Stimulated activated naive B cell treated with anti-CD40 and anti-IgM and Interleukin-4, amounts not matched to agents 10 μg/mL and 1 μg/mL and 100 μg/mL, for 72 hours (primary cell): Measurements from ENCODE around the gene PPIP5K2.
"Not testable (repeated sequence)": the region's sequence is repeated elsewhere in the genome, so short reads cannot be mapped to it uniquely, and the experiment has no call there.

Experiments used
- ATAC-seq, 2 donors: fragments of 150-1000 bp; cut with Tn5 transposase; replicated peaks; 2 replicates each; pipeline ENCODE4 v1.10.0; 2021; ENCODE audit warnings: moderate library complexity in 1 of 2
- DNase-seq: peaks from one replicate; pipeline ENCODE4 v3.0.0; 2021
- H3K27ac Mint-ChIP-seq: one replicate; pipeline ENCODE4 v1.8.0; 2022; ENCODE audit warnings: mild to moderate bottlenecking, mixed read lengths
- H3K27me3 Mint-ChIP-seq, 2 donors: one replicate each; pipeline ENCODE4 v1.8.0; 2022; ENCODE audit warnings: mixed read lengths in 2 of 2
- H3K36me3 Mint-ChIP-seq, 2 donors: one replicate each; pipeline ENCODE4 v1.8.0; 2022; ENCODE audit warnings: mixed read lengths in 2 of 2, mild to moderate bottlenecking in 1 of 2
- H3K4me1 Mint-ChIP-seq, 2 donors: one replicate each; pipeline ENCODE4 v1.8.0; 2022; ENCODE audit warnings: mixed read lengths in 2 of 2, mild to moderate bottlenecking in 1 of 2
- H3K4me3 Mint-ChIP-seq, 2 donors: one replicate each; pipeline ENCODE4 v1.8.0; 2022; ENCODE audit warnings: mild to moderate bottlenecking in 2 of 2, mixed read lengths in 2 of 2, moderate library complexity in 1 of 2
- H3K9me3 Mint-ChIP-seq, 2 donors: one replicate each; pipeline ENCODE4 v1.8.0; 2022; ENCODE audit warnings: mixed read lengths in 2 of 2, mild to moderate bottlenecking in 1 of 2

Gene PPIP5K2

GRCh38 chr5:103135461-103135860 is 15.4 kb downstream of the PPIP5K2 start:
- no peak overlapping the region for H3K4me3 Mint-ChIP-seq
- no peaks in the 10 kb centered on the region for H3K27me3 Mint-ChIP-seq
- peaks cover 18 to 23% of the 10 kb centered on the region in 2 donors for H3K36me3 Mint-ChIP-seq
- no peak for ATAC-seq
- no peaks in the 10 kb centered on the region for H3K9me3 Mint-ChIP-seq
- H3K27ac Mint-ChIP-seq: no peak overlapping the region
- H3K4me1 Mint-ChIP-seq: peaks cover 0 to 7% of the 10 kb centered on the region in 2 donors
- no peak for DNase-seq

GRCh38 chr5:103138202-103138690 is 18.1 kb downstream of the PPIP5K2 start:
- no peak for ATAC-seq
- no peak overlapping the region for H3K27ac Mint-ChIP-seq

DNA sequence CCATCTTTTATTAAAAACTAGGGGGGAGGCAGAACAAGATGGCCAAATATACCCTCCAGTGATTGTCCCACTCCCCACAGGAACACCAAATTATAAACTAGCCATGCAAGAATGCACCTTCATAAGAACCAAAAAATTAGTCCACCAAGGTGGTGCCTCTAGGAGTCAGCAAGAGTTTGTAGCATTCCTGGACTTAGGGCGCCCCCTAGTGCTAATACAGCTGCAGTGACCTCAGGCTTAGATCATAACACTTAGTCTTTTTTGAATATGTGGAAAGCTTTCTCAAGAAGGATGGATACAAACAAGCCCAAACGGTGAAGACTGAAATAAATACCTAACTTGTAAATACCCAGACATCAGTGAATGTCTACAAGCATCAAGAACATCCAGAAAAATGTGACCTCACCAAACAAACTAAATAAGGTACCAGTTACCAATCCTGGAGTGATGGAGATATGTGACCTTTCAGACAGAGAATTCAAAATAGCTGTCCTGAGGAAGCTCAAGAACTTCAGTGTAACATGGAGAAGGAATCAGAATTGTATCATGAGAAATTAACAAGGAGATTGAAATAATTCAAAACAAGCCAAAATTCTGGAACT is 19.3 kb downstream of the PPIP5K2 start:
- DNase-seq (peak; percentile 52), ATAC-seq (peak; percentile 93 to 96)
- Mint-ChIP-seq H3K36me3 (peaks cover 23% of the 10 kb centered on the region in 2 donors), H3K27me3 (no peaks in the 10 kb centered on the region), H3K27ac (no peak overlapping the region), H3K4me3 (no peak overlapping the region), H3K4me1 (no peaks in the 10 kb centered on the region), H3K9me3 (no peaks in the 10 kb centered on the region)

More at GRCh38 chr5:103138202-103138690, 18.1 kb downstream of the PPIP5K2 start:
- no peak for DNase-seq
- Mint-ChIP-seq H3K4me3 (no peak overlapping the region), H3K9me3 (no peaks in the 10 kb centered on the region), H3K4me1 (no peaks in the 10 kb centered on the region), H3K36me3 (peaks cover 23% of the 10 kb centered on the region in 2 donors), H3K27me3 (no peaks in the 10 kb centered on the region)

DNA sequence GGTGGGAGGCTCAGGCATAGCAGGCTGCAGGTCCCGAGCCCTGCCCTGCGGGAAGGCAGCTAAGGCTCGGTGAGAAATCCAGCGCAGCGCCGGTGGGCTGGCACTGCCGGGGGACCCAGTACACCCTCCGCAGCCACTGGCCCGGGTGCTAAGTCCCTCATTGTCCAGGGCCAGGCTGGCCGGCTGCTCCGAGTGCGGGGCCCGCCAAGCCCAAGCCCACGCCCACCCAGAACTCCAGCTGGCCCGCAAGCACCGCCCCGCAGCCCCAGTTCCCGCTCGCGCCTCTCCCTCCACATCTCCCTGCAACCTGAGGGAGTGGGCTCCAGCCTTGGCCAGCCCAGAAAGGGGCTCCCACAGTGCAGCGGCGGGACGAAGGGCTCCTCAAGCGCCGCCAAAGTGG is 22.0 kb downstream of the PPIP5K2 start:
- not testable (repeated sequence) for H3K27me3 Mint-ChIP-seq, H3K4me3 Mint-ChIP-seq, DNase-seq, H3K4me1 Mint-ChIP-seq, H3K27ac Mint-ChIP-seq, H3K9me3 Mint-ChIP-seq, ATAC-seq
- peaks cover 17 to 22% of the 10 kb centered on the region in 2 donors for H3K36me3 Mint-ChIP-seq

DNA sequence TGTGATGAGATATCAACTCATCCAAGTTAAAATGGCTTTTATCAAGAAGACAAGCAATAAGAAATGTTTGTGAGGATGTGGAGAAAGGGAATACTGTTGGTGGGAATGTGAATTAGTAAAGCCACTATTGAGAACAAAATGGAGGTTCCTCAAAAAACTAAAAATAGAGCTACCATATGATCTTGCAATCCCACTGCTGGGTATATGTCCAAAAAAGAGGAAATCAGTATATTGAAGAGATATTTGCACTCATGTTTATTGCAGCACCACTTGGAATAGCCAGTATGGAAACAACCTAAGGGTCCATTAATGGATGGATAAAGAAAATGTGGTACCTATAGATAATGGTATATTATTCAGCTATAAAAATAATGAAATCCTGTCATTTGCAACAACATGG is 25.1 kb downstream of the PPIP5K2 start:
- H3K9me3 Mint-ChIP-seq: no peaks in the 10 kb centered on the region
- H3K4me1 Mint-ChIP-seq: no peaks in the 10 kb centered on the region
- H3K36me3 Mint-ChIP-seq: peaks cover 12 to 15% of the 10 kb centered on the region in 2 donors
- H3K27me3 Mint-ChIP-seq: no peaks in the 10 kb centered on the region
- no peak for ATAC-seq
- DNase-seq: no peak
- H3K27ac Mint-ChIP-seq: no peak overlapping the region
- H3K4me3 Mint-ChIP-seq: no peak overlapping the region

- H3K27me3 Mint-ChIP-seq: no peaks in the 10 kb centered on the region
- DNase-seq: no peak
- ATAC-seq: no peak
- no peaks in the 10 kb centered on the region for H3K4me1 Mint-ChIP-seq
- no peak overlapping the region for H3K27ac Mint-ChIP-seq
- H3K4me3 Mint-ChIP-seq: no peak overlapping the region
- no peaks in the 10 kb centered on the region for H3K9me3 Mint-ChIP-seq
- peaks cover 2 to 4% of the 10 kb centered on the region in 2 donors for H3K36me3 Mint-ChIP-seq
These were observed 28.1 kb downstream of the PPIP5K2 start for GRCh38 chr5:103148213-103148612.

DNA sequence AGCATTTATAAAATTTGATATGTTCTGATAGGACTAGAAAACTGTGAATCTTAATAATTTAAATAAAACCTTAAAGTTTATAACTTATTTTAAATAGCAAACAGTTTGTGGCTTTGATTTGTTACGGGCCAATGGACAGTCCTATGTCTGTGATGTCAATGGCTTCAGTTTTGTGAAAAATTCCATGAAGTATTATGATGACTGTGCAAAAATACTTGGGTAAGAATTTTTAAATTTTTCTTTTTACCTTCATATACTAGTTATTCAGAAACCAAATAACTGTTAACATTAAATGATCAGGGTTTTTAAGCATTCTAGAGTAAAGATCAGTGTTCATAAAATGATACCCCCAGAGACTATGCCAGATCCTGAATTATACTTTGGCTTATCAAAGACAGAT is 31.1 kb downstream of the PPIP5K2 start:
- Mint-ChIP-seq H3K4me1 (no peaks in the 10 kb centered on the region), H3K27ac (no peak overlapping the region), H3K36me3 (no peaks in the 10 kb centered on the region), H3K27me3 (no peaks in the 10 kb centered on the region), H3K9me3 (no peaks in the 10 kb centered on the region), H3K4me3 (no peak overlapping the region)
- DNase-seq (no peak), ATAC-seq (no peak)

GRCh38 chr5:103166706-103167105 is 46.6 kb downstream of the PPIP5K2 start:
- H3K4me3 Mint-ChIP-seq: no peak overlapping the region
- DNase-seq (no peak), ATAC-seq (peak; percentile 78 to 81)
- no peaks in the 10 kb centered on the region for H3K27me3 Mint-ChIP-seq
- H3K4me1 Mint-ChIP-seq: peaks cover 2 to 6% of the 10 kb centered on the region in 2 donors
- no peaks in the 10 kb centered on the region for H3K9me3 Mint-ChIP-seq
- H3K36me3 Mint-ChIP-seq: peaks cover 16 to 29% of the 10 kb centered on the region in 2 donors
- H3K27ac Mint-ChIP-seq: no peak overlapping the region

DNA sequence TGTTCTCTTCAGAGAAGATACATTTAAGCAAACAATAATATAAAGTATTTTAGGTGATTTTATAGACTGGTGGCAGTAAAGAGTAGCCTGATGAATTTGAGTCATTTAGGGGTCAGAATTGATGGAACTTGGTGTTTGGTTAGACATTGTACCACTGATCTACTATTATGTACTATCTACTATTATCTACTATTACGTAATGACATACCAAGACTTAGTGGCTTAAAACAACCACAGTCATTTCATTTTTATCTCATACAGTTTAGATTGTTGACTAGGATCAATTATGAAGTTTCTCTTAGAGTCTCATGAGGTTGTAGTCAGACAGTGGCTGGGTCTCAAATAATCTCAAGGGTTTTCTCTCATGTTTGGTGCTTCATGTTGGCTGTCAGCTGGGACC is 54.0 kb downstream of the PPIP5K2 start:
- no peaks in the 10 kb centered on the region for H3K4me1 Mint-ChIP-seq
- H3K36me3 Mint-ChIP-seq: peaks cover 11 to 14% of the 10 kb centered on the region in 2 donors
- DNase-seq (no peak), ATAC-seq (no peak)
- H3K9me3 Mint-ChIP-seq: no peaks in the 10 kb centered on the region
- no peak overlapping the region for H3K4me3 Mint-ChIP-seq
- no peak overlapping the region for H3K27ac Mint-ChIP-seq
- no peaks in the 10 kb centered on the region for H3K27me3 Mint-ChIP-seq

GRCh38 chr5:103177543-103177942 is 57.4 kb downstream of the PPIP5K2 start:
- no peaks in the 10 kb centered on the region for H3K9me3 Mint-ChIP-seq
- H3K4me3 Mint-ChIP-seq: no peak overlapping the region
- no peaks in the 10 kb centered on the region for H3K4me1 Mint-ChIP-seq
- H3K27ac Mint-ChIP-seq: no peak overlapping the region
- ATAC-seq (no peak), DNase-seq (no peak)
- no peaks in the 10 kb centered on the region for H3K27me3 Mint-ChIP-seq
- peaks cover 11 to 18% of the 10 kb centered on the region in 2 donors for H3K36me3 Mint-ChIP-seq

GRCh38 chr5:103178167-103178566 is 58.1 kb downstream of the PPIP5K2 start:
- ATAC-seq (no peak), DNase-seq (no peak)
- Mint-ChIP-seq H3K27me3 (no peaks in the 10 kb centered on the region), H3K9me3 (no peaks in the 10 kb centered on the region), H3K27ac (no peak overlapping the region), H3K36me3 (peaks cover 12 to 19% of the 10 kb centered on the region in 2 donors), H3K4me1 (no peaks in the 10 kb centered on the region), H3K4me3 (no peak overlapping the region)

GRCh38 chr5:103186152-103186551 is 66.1 kb downstream of the PPIP5K2 start:
- H3K9me3 Mint-ChIP-seq: no peaks in the 10 kb centered on the region
- no peaks in the 10 kb centered on the region for H3K4me1 Mint-ChIP-seq
- no peak for ATAC-seq
- DNase-seq: no peak
- H3K36me3 Mint-ChIP-seq: peaks cover 22 to 31% of the 10 kb centered on the region in 2 donors
- H3K27me3 Mint-ChIP-seq: no peaks in the 10 kb centered on the region
- no peak overlapping the region for H3K4me3 Mint-ChIP-seq
- H3K27ac Mint-ChIP-seq: no peak overlapping the region

- ATAC-seq: no peak
- Mint-ChIP-seq H3K36me3 (peaks cover 19 to 25% of the 10 kb centered on the region in 2 donors), H3K9me3 (no peaks in the 10 kb centered on the region), H3K4me1 (no peaks in the 10 kb centered on the region), H3K27ac (no peak overlapping the region), H3K27me3 (no peaks in the 10 kb centered on the region), H3K4me3 (no peak overlapping the region)
- no peak for DNase-seq
These were observed 68.3 kb downstream of the PPIP5K2 start for GRCh38 chr5:103188436-103188835.

- no peaks in the 10 kb centered on the region for H3K27me3 Mint-ChIP-seq
- no peak for ATAC-seq
- no peaks in the 10 kb centered on the region for H3K9me3 Mint-ChIP-seq
- peaks cover 36 to 54% of the 10 kb centered on the region in 2 donors for H3K36me3 Mint-ChIP-seq
- no peak overlapping the region for H3K27ac Mint-ChIP-seq
- H3K4me1 Mint-ChIP-seq: peaks cover 8 to 19% of the 10 kb centered on the region in 2 donors
- no peak overlapping the region for H3K4me3 Mint-ChIP-seq
- no peak for DNase-seq
These were observed 83.1 kb downstream of the PPIP5K2 start for GRCh38 chr5:103203226-103203625.

DNA sequence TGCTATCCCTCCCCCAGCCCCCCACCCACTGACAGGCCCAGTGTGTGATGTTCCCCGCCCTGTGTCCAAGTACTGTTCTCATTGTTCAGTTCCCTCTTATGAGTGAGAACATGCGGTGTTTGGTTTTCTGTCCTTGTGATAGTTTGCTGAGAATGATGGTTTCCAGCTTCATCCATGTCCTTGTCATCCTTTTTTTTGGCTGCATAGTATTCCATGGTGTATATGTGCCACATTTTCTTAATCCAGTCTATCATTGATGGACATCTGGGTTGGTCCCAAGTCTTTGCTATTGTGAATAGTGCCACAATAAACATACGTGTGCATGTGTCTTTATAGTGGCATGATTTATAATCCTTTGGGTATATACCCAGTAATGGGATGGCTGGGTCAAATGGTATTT is 84.9 kb downstream of the PPIP5K2 start:
- not testable (repeated sequence) for H3K27me3 Mint-ChIP-seq, DNase-seq, H3K9me3 Mint-ChIP-seq, H3K4me3 Mint-ChIP-seq, H3K27ac Mint-ChIP-seq, ATAC-seq
- peaks cover 31 to 51% of the 10 kb centered on the region in 2 donors for H3K36me3 Mint-ChIP-seq
- peaks cover 11 to 24% of the 10 kb centered on the region in 2 donors for H3K4me1 Mint-ChIP-seq
